Epidermal melanocyte (primary cell): ENCODE measurements around the gene INAVA.

ENCODE experiments used
- DNase-seq: peaks from one replicate; pipeline ENCODE4 v3.0.0; 2011; ENCODE audit warnings: low spot score; ENCODE audit not compliant: insufficient read length

The INAVA gene

GRCh38 chr1:200894712-200895442 is at the start of gene INAVA:
Gene INAVA, plus strand, starts transcription at chr1:200894900. Its CDS starts 3,501 bp downstream, at chr1:200898401.
- DNase-seq = no peak

GRCh38 chr1:200845360-200845759 is 49.3 kb upstream of the INAVA start:
- DNase-seq = no peak

- DNase-seq = no peak
Observed at GRCh38 chr1:200846398-200846797, 48.3 kb upstream of the INAVA start.

- no peak for DNase-seq
Observed at GRCh38 chr1:200849430-200849829, 45.3 kb upstream of the INAVA start.

- DNase-seq = no peak
Observed at GRCh38 chr1:200850554-200850953, 44.1 kb upstream of the INAVA start.

- DNase-seq = no peak
Observed at GRCh38 chr1:200856716-200857357, 37.9 kb upstream of the INAVA start.

- no peak for DNase-seq
Observed at GRCh38 chr1:200857804-200858203, 36.9 kb upstream of the INAVA start.

GRCh38 chr1:200861937-200862647 is 32.6 kb upstream of the INAVA start:
- DNase-seq = no peak

GRCh38 chr1:200862713-200863415 is 31.8 kb upstream of the INAVA start:
- no peak for DNase-seq

GRCh38 chr1:200866116-200866515 is 28.6 kb upstream of the INAVA start:
- no peak for DNase-seq

GRCh38 chr1:200866521-200866920 is 28.2 kb upstream of the INAVA start:
- no peak for DNase-seq

GRCh38 chr1:200867018-200867811 is 27.5 kb upstream of the INAVA start:
- DNase-seq = no peak

GRCh38 chr1:200869376-200869752 is 25.3 kb upstream of the INAVA start:
- no peak for DNase-seq

GRCh38 chr1:200869753-200870391 is 24.8 kb upstream of the INAVA start:
- DNase-seq = no peak

GRCh38 chr1:200872446-200873115 is 22.1 kb upstream of the INAVA start, which contains the start of gene GPR25:
Gene GPR25, plus strand, starts transcription at chr1:200872981. Its CDS starts 57 bp downstream, at chr1:200873038.
- no peak for DNase-seq

- no peak for DNase-seq
Observed at GRCh38 chr1:200873116-200873670, 21.5 kb upstream of the INAVA start.

GRCh38 chr1:200873671-200874397 is 20.9 kb upstream of the INAVA start:
- no peak for DNase-seq

GRCh38 chr1:200874694-200875093 is 20.0 kb upstream of the INAVA start:
- DNase-seq = no peak

GRCh38 chr1:200875416-200875815 is 19.3 kb upstream of the INAVA start:
- no peak for DNase-seq
